HG03457 (cell line): Measurements from ENCODE around the gene FEN1.

Experiments used
- ATAC-seq: cut with Tn5 transposase; IDR thresholded peaks from one replicate; pipeline ENCODE4 v1.9.1; 2021; ENCODE audit warnings: moderate number of reproducible peaks; ENCODE audit not compliant: unreplicated experiment

The FEN1 gene

GRCh38 chr11:61793083-61793828 lies 545 bp downstream of the FEN1 start:
- no peak for ATAC-seq

- ATAC-seq = no peak
These were observed 1.1 kb downstream of the FEN1 start for GRCh38 chr11:61793829-61794204.

- ATAC-seq = no peak
These were observed 1.9 kb downstream of the FEN1 start for GRCh38 chr11:61794579-61794978.

- ATAC-seq = no peak
These were observed 2.7 kb downstream of the FEN1 start for GRCh38 chr11:61795459-61795858.

- ATAC-seq = no peak
These were observed 3.3 kb downstream of the FEN1 start for GRCh38 chr11:61795876-61796526.

- no peak for ATAC-seq
These were observed 4.7 kb downstream of the FEN1 start for GRCh38 chr11:61797263-61797944.

- ATAC-seq = no peak
These were observed 7.1 kb downstream of the FEN1 start for GRCh38 chr11:61799665-61800284.

GRCh38 chr11:61800331-61801281 lies 7.9 kb downstream of the FEN1 start:
- no peak for ATAC-seq

GRCh38 chr11:61802605-61803004 lies 9.9 kb downstream of the FEN1 start:
- ATAC-seq = no peak

GRCh38 chr11:61803889-61804647 lies 11.4 kb downstream of the FEN1 start:
- ATAC-seq = no peak

GRCh38 chr11:61805146-61805545 lies 12.4 kb downstream of the FEN1 start:
- ATAC-seq = no peak

GRCh38 chr11:61806785-61807184 lies 14.1 kb downstream of the FEN1 start:
- ATAC-seq = no peak

- ATAC-seq = no peak
These were observed 18.0 kb downstream of the FEN1 start for GRCh38 chr11:61810671-61811175.

GRCh38 chr11:61811831-61812230 lies 19.1 kb downstream of the FEN1 start:
- ATAC-seq = no peak

GRCh38 chr11:61812736-61813411 lies 20.2 kb downstream of the FEN1 start:
- ATAC-seq = no peak

- ATAC-seq = no peak
These were observed 21.7 kb downstream of the FEN1 start for GRCh38 chr11:61814247-61814957.

- ATAC-seq = no peak
These were observed 22.5 kb downstream of the FEN1 start for GRCh38 chr11:61814958-61815789.
